Vagina (tissue), 2 donors: Measurements from ENCODE around the gene OXSR1.

Experiments used
- POLR2A ChIP-seq, 2 donors: fragments of 450-650 bp; IDR thresholded peaks; one replicate each; pipeline ENCODE4 v1.6.1; 2017; ENCODE audit warnings: antibody characterized with exemption in 2 of 2, mild to moderate bottlenecking in 2 of 2, moderate library complexity in 2 of 2
- TF ChIP-seq, protein P1 (sequence below), 3 experiments: fragments of 450-650 bp in 2 of 3; fragments of 200-600 bp in 1 of 3; sonication (generic) in 1 of 3; IDR thresholded peaks; one replicate each; pipeline ENCODE4 v1.5.1; 2017 to 2019; ENCODE audit warnings: antibody characterized with exemption in 3 of 3, mild to moderate bottlenecking in 2 of 3, moderate library complexity in 2 of 3

DNA sequence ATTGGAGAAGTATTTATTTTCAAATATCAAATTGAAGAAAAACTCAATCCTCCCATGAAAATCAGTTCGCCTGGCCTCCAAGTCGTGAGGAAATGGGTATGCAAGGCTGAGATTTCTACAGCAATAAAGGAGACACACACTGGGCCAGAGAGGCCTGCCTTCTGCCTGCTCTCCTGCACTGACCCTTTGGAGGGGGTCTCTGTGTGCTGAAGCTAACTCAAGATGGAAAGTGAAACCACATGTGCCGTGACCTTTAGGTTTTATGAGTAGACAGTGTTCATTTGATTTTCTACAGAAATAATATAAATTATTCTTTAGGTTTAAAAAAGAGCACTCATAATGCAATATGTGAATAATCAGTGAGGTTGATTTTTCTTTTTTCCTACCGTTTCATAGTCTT lies 88.4 kb downstream of the OXSR1 start:
- no peak for TF ChIP-seq POLR2A (IDR thresholded peaks at IDR 0.05)
- TF ChIP-seq, protein P1, sequence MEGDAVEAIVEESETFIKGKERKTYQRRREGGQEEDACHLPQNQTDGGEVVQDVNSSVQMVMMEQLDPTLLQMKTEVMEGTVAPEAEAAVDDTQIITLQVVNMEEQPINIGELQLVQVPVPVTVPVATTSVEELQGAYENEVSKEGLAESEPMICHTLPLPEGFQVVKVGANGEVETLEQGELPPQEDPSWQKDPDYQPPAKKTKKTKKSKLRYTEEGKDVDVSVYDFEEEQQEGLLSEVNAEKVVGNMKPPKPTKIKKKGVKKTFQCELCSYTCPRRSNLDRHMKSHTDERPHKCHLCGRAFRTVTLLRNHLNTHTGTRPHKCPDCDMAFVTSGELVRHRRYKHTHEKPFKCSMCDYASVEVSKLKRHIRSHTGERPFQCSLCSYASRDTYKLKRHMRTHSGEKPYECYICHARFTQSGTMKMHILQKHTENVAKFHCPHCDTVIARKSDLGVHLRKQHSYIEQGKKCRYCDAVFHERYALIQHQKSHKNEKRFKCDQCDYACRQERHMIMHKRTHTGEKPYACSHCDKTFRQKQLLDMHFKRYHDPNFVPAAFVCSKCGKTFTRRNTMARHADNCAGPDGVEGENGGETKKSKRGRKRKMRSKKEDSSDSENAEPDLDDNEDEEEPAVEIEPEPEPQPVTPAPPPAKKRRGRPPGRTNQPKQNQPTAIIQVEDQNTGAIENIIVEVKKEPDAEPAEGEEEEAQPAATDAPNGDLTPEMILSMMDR (IDR thresholded peaks at IDR 0.05), result no peak
